K562 (cell line): ENCODE results near the gene MAP4K5. TPM values are rescaled to one million over a fixed set of nuclear protein-coding genes. Genes with fewer than 3 reads are reported as not detected.

Experiments used
- ATAC-seq: fragments of 200-7000 bp; cut with Tn5 transposase; 3 replicates; pipeline ENCODE4 v1.9.1; 2020; ENCODE audit warnings: moderate library complexity
- BruUV-seq: library from RNA; stranded (reverse); fragments of 400-500 nt; replicated peaks from 2 replicates; lab custom pipeline; 2021; lab: Mats Ljungman, UMichigan
- CTCF ChIA-PET: fragments of 300-600 bp; formaldehyde crosslinking; extraction: SDS; loops from one replicate; lab custom pipeline; 2021; ENCODE audit warnings: low intra/inter-chr PET ratio; lab: Yijun Ruan, JAX
- POLR2A ChIA-PET: fragments of 300-600, 350-650 bp; sonication (Branson Sonifier 250); formaldehyde crosslinking; extraction: SDS; loops from one replicate; lab custom pipeline; 2021; ENCODE audit warnings: antibody characterized with exemption, inconsistent platforms; lab: Yijun Ruan, JAX
- DNase-seq, 4 experiments: peaks; one replicate each; pipeline versions ENCODE4 v3.0.0 to v3.0.0-alpha.2; 2011 to 2018; ENCODE audit warnings: low spot score in 3 of 4, mixed read lengths in 3 of 4; ENCODE audit errors: extremely low read depth in 1 of 4
- FAIRE-seq: peaks from 2 replicates; lab custom pipeline; 2011; peaks lifted over from hg19 to GRCh38; lab: Jason Lieb, UNC
- H2AFZ ChIP-seq: 2 replicates; pipeline ENCODE4 v1.6.0; 2011; ENCODE audit warnings: low read depth, low read length, control low read depth, inconsistent platforms
- H3K27ac ChIP-seq: fragments of 200-600 bp; 3 replicates; pipeline ENCODE4 v1.8.0; 2011; ENCODE audit warnings: low read depth, mild to moderate bottlenecking, control low read depth, inconsistent platforms, low read length, moderate library complexity, mixed read lengths; ENCODE audit errors: extremely low read depth
- H3K27me3 ChIP-seq, 2 experiments: fragments of 300-600 bp in 1 of 2; 2 replicates in 1 of 2; 3 replicates in 1 of 2; pipeline versions ENCODE4 v1.6.0 to v1.8.0; 2011; ENCODE audit warnings: inconsistent platforms in 2 of 2, low read length in 2 of 2, mild to moderate bottlenecking in 1 of 2, mixed read lengths in 1 of 2, moderate library complexity in 1 of 2; ENCODE audit not compliant: control insufficient read depth in 2 of 2, insufficient read depth in 2 of 2
- H3K36me3 ChIP-seq: fragments of 300-600 bp; 3 replicates; pipeline ENCODE4 v1.8.0; 2011; ENCODE audit warnings: mild to moderate bottlenecking, low read length, inconsistent platforms; ENCODE audit not compliant: control insufficient read depth, insufficient read depth
- H3K4me1 ChIP-seq, 2 experiments: fragments of 200-600 bp in 1 of 2; replicated peaks in 1 of 2; 2 replicates in 1 of 2; 3 replicates in 1 of 2; pipeline versions ENCODE4 v1.5.1 to v1.8.0; 2011; ENCODE audit warnings: inconsistent platforms in 2 of 2, low read length in 2 of 2, mild to moderate bottlenecking in 1 of 2, mixed read lengths in 1 of 2, moderate library complexity in 1 of 2; ENCODE audit not compliant: control insufficient read depth in 2 of 2, insufficient read depth in 2 of 2
- H3K4me2 ChIP-seq: 2 replicates; pipeline ENCODE4 v1.6.1; 2011; ENCODE audit warnings: low read length, control low read depth, inconsistent platforms, mixed read lengths; ENCODE audit not compliant: insufficient read depth
- H3K4me3 ChIP-seq: fragments of 200-600 bp; sonication (generic), shearing (Covaris generic); 2 replicates; pipeline ENCODE4 v1.5.1; 2016; ENCODE audit warnings: control low read depth, inconsistent platforms
- H3K79me2 ChIP-seq: fragments of 200-600 bp; 3 replicates; pipeline ENCODE4 v1.8.0; 2011; ENCODE audit warnings: low read length, inconsistent platforms; ENCODE audit not compliant: control insufficient read depth, insufficient read depth
- H3K9ac ChIP-seq, 2 experiments: 2 replicates each; pipeline versions ENCODE4 v1.6.0 to v1.6.1; 2011; ENCODE audit warnings: low read depth in 2 of 2, low read length in 2 of 2, control low read depth in 1 of 2, inconsistent platforms in 1 of 2, mild to moderate bottlenecking in 1 of 2, mixed read lengths in 1 of 2; ENCODE audit not compliant: insufficient read depth in 1 of 2
- H3K9me1 ChIP-seq: one replicate; pipeline ENCODE4 v1.6.0; 2011; ENCODE audit warnings: inconsistent platforms, mild to moderate bottlenecking, low read length, moderate library complexity; ENCODE audit not compliant: control insufficient read depth, insufficient read depth
- H3K9me3 ChIP-seq: replicated peaks from 2 replicates; pipeline ENCODE4 v1.5.1; 2011; ENCODE audit warnings: low read depth, low read length, inconsistent platforms; ENCODE audit not compliant: control insufficient read depth, insufficient read depth
- H4K20me1 ChIP-seq: replicated peaks from 2 replicates; pipeline ENCODE4 v1.6.1; 2011; ENCODE audit warnings: low read length, inconsistent platforms, mixed read lengths; ENCODE audit not compliant: control insufficient read depth, insufficient read depth
- ARID1B ChIP-seq: fragments of 450-650 bp; IDR thresholded peaks from 2 replicates; pipeline ENCODE4 v1.6.1; 2016; ENCODE audit warnings: antibody characterized with exemption, mild to moderate bottlenecking, inconsistent platforms
- C11orf30 ChIP-seq: fragments of 450-650 bp; IDR thresholded peaks from 2 replicates; pipeline ENCODE4 v1.6.1; 2016; ENCODE audit warnings: low read depth, mild to moderate bottlenecking
- CTBP1 ChIP-seq: fragments of 450-650 bp; IDR thresholded peaks from 2 replicates; pipeline ENCODE4 v1.6.1; 2016; ENCODE audit warnings: borderline replicate concordance
- DPF2 ChIP-seq: fragments of 450-650 bp; IDR thresholded peaks from 2 replicates; pipeline ENCODE4 v1.6.1; 2016
- GATA2 ChIP-seq: sonication (generic); formaldehyde crosslinking; IDR thresholded peaks from 2 replicates; pipeline ENCODE4 v1.4.0; 2020; ENCODE audit warnings: mild to moderate bottlenecking, missing genetic modification reagents
- HDAC1 ChIP-seq, 2 experiments: fragments of 450-650 bp; IDR thresholded peaks; 2 replicates each; pipeline ENCODE4 v1.6.1; 2016 to 2017; ENCODE audit warnings: inconsistent platforms in 1 of 2, mild to moderate bottlenecking in 1 of 2, moderate library complexity in 1 of 2
- HDAC2 ChIP-seq: fragments of 450-650 bp; IDR thresholded peaks from 2 replicates; pipeline ENCODE4 v1.6.1; 2016; ENCODE audit warnings: mild to moderate bottlenecking
- HDGF ChIP-seq: fragments of 450-650 bp; IDR thresholded peaks from 2 replicates; pipeline ENCODE4 v1.6.1; 2016
- HMG20B ChIP-seq: fragments of 250-450 bp; sonication (Bioruptor Pico); IDR thresholded peaks from 2 replicates; pipeline ENCODE4 v1.5.0; 2021; ENCODE audit warnings: mild to moderate bottlenecking
- MAFF ChIP-seq: IDR thresholded peaks from 2 replicates; pipeline ENCODE4 v1.6.1; 2012; ENCODE audit warnings: low read length, improper control_type of control experiment
- MCM7 ChIP-seq, 2 experiments: fragments of 450-650 bp; IDR thresholded peaks; 2 replicates each; pipeline ENCODE4 v1.6.1; 2016 to 2018
- MTF1 ChIP-seq: fragments of 250-450 bp; sonication (Bioruptor Pico); IDR thresholded peaks from 2 replicates; pipeline ENCODE4 v1.9.0; 2021; ENCODE audit warnings: moderate library complexity, mild to moderate bottlenecking, inconsistent platforms, borderline replicate concordance
- NFE2 ChIP-seq: IDR thresholded peaks from 2 replicates; pipeline ENCODE4 v1.6.1; 2014; ENCODE audit warnings: antibody characterized with exemption, low read depth
- RB1 ChIP-seq: fragments of 450-650 bp; IDR thresholded peaks from 2 replicates; pipeline ENCODE4 v1.6.1; 2017; ENCODE audit warnings: low read depth, mild to moderate bottlenecking
- RCOR1 ChIP-seq, 2 experiments: IDR thresholded peaks; 2 replicates each; pipeline ENCODE4 v1.6.1; 2012; ENCODE audit warnings: low read depth in 2 of 2, low read length in 2 of 2, borderline replicate concordance in 1 of 2, improper control_type of control experiment in 1 of 2
- SMARCA4 ChIP-seq: fragments of 450-650 bp; IDR thresholded peaks from 2 replicates; pipeline ENCODE4 v1.6.1; 2016
- SMARCE1 ChIP-seq: fragments of 450-650 bp; IDR thresholded peaks from 2 replicates; pipeline ENCODE4 v1.7.1; 2016; ENCODE audit warnings: mild to moderate bottlenecking
- TBP ChIP-seq: optimal IDR thresholded peaks from 2 replicates; pipeline ENCODE3; 2011; ENCODE audit warnings: low read depth, low read length, improper control_type of control experiment
- ZEB2 ChIP-seq: fragments of 450-650 bp; IDR thresholded peaks from 2 replicates; pipeline ENCODE4 v1.6.1; 2016
- ZNF232 ChIP-seq: sonication (generic); formaldehyde crosslinking; IDR thresholded peaks from 2 replicates; pipeline ENCODE4 v1.8.0; 2022; ENCODE audit warnings: mild to moderate bottlenecking, missing genetic modification reagents
- ZNF24 ChIP-seq: fragments of 450-650 bp; IDR thresholded peaks from 2 replicates; pipeline ENCODE4 v1.6.1; 2016
- ZNF311 ChIP-seq: fragments of 250-450 bp; sonication (Bioruptor Pico); IDR thresholded peaks from 2 replicates; pipeline ENCODE4 v1.4.0; 2020; ENCODE audit warnings: mild to moderate bottlenecking, moderate library complexity
- ZNF316 ChIP-seq: fragments of 450-650 bp; IDR thresholded peaks from 2 replicates; pipeline ENCODE4 v1.6.1; 2016
- WGBS: fragments of 100-300 bp; shearing (Covaris generic); methylation state at CpG from one replicate; pipeline ENCODE4 v1.1.6; 2016; ENCODE audit warnings: low coverage, mixed read lengths; ENCODE audit not compliant: insufficient coverage; ENCODE audit errors: missing lambda C conversion rate; 5-methylcytosine and 5-hydroxymethylcytosine counted together
- in situ Hi-C: fragments of 300-500 bp; cut with MboI; formaldehyde crosslinking; loops from 4 replicates; pipeline ENCODE4 v1.15.0; 2018; ENCODE audit warnings: inconsistent platforms, mixed read lengths
- intact Hi-C: fragments of 100-400 bp; cut with micrococcal nuclease; formaldehyde crosslinking; loops from 2 replicates; pipeline ENCODE4 v1.14.2; 2022
- polyA plus RNA-seq, 8 experiments: library from polyadenylated mRNA; depleted of rRNA in 4 of 8; stranded (reverse) in 5 of 8; unstranded in 3 of 8; fragments of >200 nt; fragmentation: Nextera tagmentation in 2 of 8; fragmentation: Illumina TruSeq in 1 of 8; extraction: Ambion mirVana in 2 of 8; extraction: Trizol in 1 of 8; gene quantifications; 2 replicates each; pipeline versions ENCODE4 v1.2.1 to v1.2.3, GENCODE V29; 2011 to 2014; ENCODE audit warnings: inconsistent platforms in 1 of 8, missing spikeins in 1 of 8
- total RNA-seq, 7 experiments: library from RNA; depleted of rRNA in 6 of 7; stranded (reverse); fragments of >200 nt in 6 of 7; fragmentation: Illumina TruSeq in 2 of 7; extraction: Trizol in 2 of 7; gene quantifications; 2 replicates each; pipeline versions ENCODE4 v1.2.1 to v1.2.3, GENCODE V29; 2011 to 2021; ENCODE audit warnings: low replicate concordance in 1 of 7
- TF ChIP-seq, protein P1 (sequence below): sonication (generic); IDR thresholded peaks from 2 replicates; pipeline ENCODE4 v1.6.1; 2016

The MAP4K5 gene
- total and polyA plus RNA-seq, 9 of the 15 experiments (the other 6 are each of a cell fraction or from before 2014, with no cell fraction given), result 5.9 to 29.4 (median 18.0) TPM

DNA sequence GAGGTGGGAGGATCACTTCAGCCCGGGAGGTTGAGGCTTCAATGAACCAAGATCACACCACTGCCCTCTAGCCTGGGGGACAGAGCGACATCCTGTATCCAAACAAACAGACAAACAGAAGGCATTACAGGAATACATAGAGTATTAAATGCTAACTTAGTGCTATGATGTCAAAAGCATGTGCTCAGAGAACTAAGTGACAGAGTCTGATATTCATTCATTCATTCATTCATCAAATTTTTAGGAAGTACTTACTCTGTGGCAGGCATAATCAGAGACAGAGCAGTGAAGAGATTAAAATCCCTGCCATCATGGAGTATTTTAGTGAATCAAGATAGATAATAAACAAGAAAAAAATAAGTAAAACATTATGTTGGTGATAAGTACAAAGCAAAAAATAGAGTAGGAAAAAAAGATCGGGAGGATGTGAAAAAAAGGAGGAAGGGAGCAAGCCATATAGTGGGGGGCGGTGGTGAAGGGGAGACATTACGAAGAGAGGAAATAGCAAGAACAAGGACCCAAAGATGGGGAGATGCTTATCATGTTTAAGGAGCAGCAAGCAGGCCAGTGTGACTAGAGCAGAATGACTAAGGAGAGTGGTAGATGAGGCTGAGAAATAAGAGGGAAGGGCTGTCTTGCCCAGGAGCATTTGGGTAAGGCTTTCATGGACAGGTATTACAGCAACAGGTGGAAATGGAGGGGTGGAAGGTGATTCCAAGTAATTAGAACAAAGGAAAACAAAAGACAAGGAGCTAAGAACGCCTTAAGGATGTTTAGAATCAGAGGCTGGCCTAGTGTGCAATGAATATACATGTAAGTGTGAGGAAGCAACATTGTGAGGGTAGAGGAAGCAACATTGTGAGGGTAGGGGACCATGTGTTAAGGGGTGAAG is 2.8 kb downstream of the MAP4K5 start:
- ChIA-PET CTCF (no interaction called here), POLR2A (interaction anchor here (0.6 to 0.9 kb wide), 2 partner anchors 15 to 992 kb away, joined by 3 read pairs; no protein-coding TSS in a partner anchor)
- H3K4me2 ChIP-seq, result peak overlapping the region; percentile 74
- in situ Hi-C loops (loop anchor here (10.0 to 25.0 kb wide), 2 partner anchors 205 to 667 kb away; partner anchors contain the start of gene NEMF), intact Hi-C loops (loop anchor here (5.0 to 10.0 kb wide), 3 partner anchors 132 to 665 kb away; partner anchors contain the start of genes CDKL1 and VCPKMT)
- 30% methylated on average over 6 of the region's 6 CpGs for WGBS
- H3K79me2 ChIP-seq, result peaks cover 75% of the 10 kb centered on the region
- no peak overlapping the region for H2AFZ ChIP-seq
- 0 out of 2 replicates have a peak, but pooled peaks cover 7% of the 10 kb centered on the region for H4K20me1 ChIP-seq
- FAIRE-seq, result no peak
- peaks cover 16% of the 10 kb centered on the region; the same call in 2 of the 3 replicates for H3K36me3 ChIP-seq
- peak overlapping the region; percentile 51; the same call in 1 of the 3 replicates for H3K27ac ChIP-seq
- no peaks in the 10 kb centered on the region for H3K9me1 ChIP-seq
- H3K9ac ChIP-seq, result peak overlapping the region in 1 of 2 experiments; percentile 73; a peak in 1 of 4 replicates
- H3K4me1 ChIP-seq, result peaks cover 12 to 16% of the 10 kb centered on the region in 2 experiments; a peak in 4 of 5 replicates
- no peaks in the 10 kb centered on the region for H3K9me3 ChIP-seq
- H3K27me3 ChIP-seq, result no peaks in the 10 kb centered on the region
- DNase-seq, result peak in 2 of 4 experiments; percentile 16 to 51
- peak; percentile 16; the same call in 1 of the 3 replicates for ATAC-seq
- H3K4me3 ChIP-seq, result no peak overlapping the region
- BruUV-seq, result no TSS peak
- TF ChIP-seq HDAC1 (IDR thresholded peaks at IDR 0.05) (peak in 1 of 2 experiments; percentile 69; a peak in 1 of 4 replicates), HDAC2 (0 out of 2 replicates have a peak, but pooled peaks have one; percentile 40), ARID1B (peak; percentile 55; the same call in 1 of the 2 replicates), HDGF (0 out of 2 replicates have a peak, but pooled peaks have one; percentile 46), MTF1 (CRISPR knock-in tag) (no peak), ZNF24 (peak; percentile 36; the same call in 1 of the 2 replicates), ZNF311 (no peak), ZNF316 (peak; percentile 60), HMG20B (CRISPR knock-in tag) (no peak), ZEB2 (0 out of 2 replicates have a peak, but pooled peaks have one; percentile 25), SMARCA4 (peak; percentile 76), CTBP1 (peak; percentile 61), ZNF232 (CRISPR knock-in tag) (no peak), MCM7 (IDR thresholded peaks at IDR 0.05) (no peak), DPF2 (peak; percentile 66), TBP (no peak), MAFF (no peak), C11orf30 (peak; percentile 66), RB1 (no peak), GATA2 (peak; percentile 50; the same call in 1 of the 2 replicates), SMARCE1 (peak; percentile 52), NFE2 (peak; percentile 69), RCOR1 (IDR thresholded peaks at IDR 0.05; ENCODE audit: borderline replicate concordance in 1 of 2, low read depth in 2 of 2, low read length in 2 of 2) (peak in 1 of 2 experiments; percentile 68; a peak in 1 of 4 replicates)
- TF ChIP-seq, protein P1, sequence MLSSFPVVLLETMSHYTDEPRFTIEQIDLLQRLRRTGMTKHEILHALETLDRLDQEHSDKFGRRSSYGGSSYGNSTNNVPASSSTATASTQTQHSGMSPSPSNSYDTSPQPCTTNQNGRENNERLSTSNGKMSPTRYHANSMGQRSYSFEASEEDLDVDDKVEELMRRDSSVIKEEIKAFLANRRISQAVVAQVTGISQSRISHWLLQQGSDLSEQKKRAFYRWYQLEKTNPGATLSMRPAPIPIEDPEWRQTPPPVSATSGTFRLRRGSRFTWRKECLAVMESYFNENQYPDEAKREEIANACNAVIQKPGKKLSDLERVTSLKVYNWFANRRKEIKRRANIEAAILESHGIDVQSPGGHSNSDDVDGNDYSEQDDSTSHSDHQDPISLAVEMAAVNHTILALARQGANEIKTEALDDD, result peak; percentile 65
